Measurements from ENCODE around the gene CD33.

GRCh38 chr19:51201712-51202111 is 23.2 kb upstream of the CD33 start:
- TF ChIP-seq POLR2A (IDR thresholded peaks at IDR 0.05) (no peak), EP300 (IDR thresholded peaks at IDR 0.05) (no peak), CTCF (IDR thresholded peaks at IDR 0.05) (no peak)
